A549 (cell line): ENCODE results near the gene MND1. TPM values are rescaled to one million over a fixed set of nuclear protein-coding genes. Genes with fewer than 3 reads are reported as not detected.
"Not testable (repeated sequence)": the region's sequence is repeated elsewhere in the genome, so short reads cannot be mapped to it uniquely, and the experiment has no call there.

ENCODE experiments used
- ATAC-seq, 2 experiments: fragments of 200-7000 bp in 1 of 2; fragments of >200 bp in 1 of 2; cut with Nextera tagmentation in 1 of 2; cut with Tn5 transposase in 1 of 2; 3 replicates each; pipeline versions ENCODE4 v1.8.0 to v1.9.1; 2018 to 2020; ENCODE audit warnings: mild to moderate bottlenecking in 1 of 2, moderate library complexity in 1 of 2
- CTCF ChIA-PET: fragments of 300-600 bp; sonication (Branson Sonifier 250); formaldehyde crosslinking; extraction: SDS; loops from one replicate; lab custom pipeline; 2021; ENCODE audit warnings: antibody characterized with exemption, inconsistent platforms; lab: Yijun Ruan, JAX
- POLR2A ChIA-PET: fragments of 350-600 bp; formaldehyde crosslinking; extraction: SDS; loops from one replicate; lab custom pipeline; 2021; ENCODE audit warnings: antibody characterized with exemption, inconsistent platforms; lab: Yijun Ruan, JAX
- DNase-seq, 2 experiments: peaks; one replicate each; pipeline versions ENCODE4 v3.0.0 to v3.0.0-alpha.2; 2011 to 2016; ENCODE audit warnings: low read depth in 1 of 2, low spot score in 1 of 2
- FAIRE-seq: peaks from 2 replicates; lab custom pipeline; 2011; peaks lifted over from hg19 to GRCh38; lab: Jason Lieb, UNC
- H3K27ac ChIP-seq, 2 experiments: fragments of >200 bp; sonication (Bioruptor Twin); formaldehyde crosslinking; 3 replicates each; pipeline ENCODE4 v1.5.1; 2016 to 2017
- H3K4me1 ChIP-seq: fragments of >200 bp; sonication (Bioruptor Twin); formaldehyde crosslinking; 3 replicates; pipeline ENCODE4 v1.6.1; 2016
- H3K4me2 ChIP-seq: fragments of >200 bp; sonication (Bioruptor Twin); formaldehyde crosslinking; 3 replicates; pipeline ENCODE4 v1.6.1; 2016
- H3K4me3 ChIP-seq: fragments of >200 bp; sonication (Bioruptor Twin); formaldehyde crosslinking; 3 replicates; pipeline ENCODE4 v1.5.1; 2016
- H3K9me3 ChIP-seq: fragments of >200 bp; sonication (Bioruptor Twin); formaldehyde crosslinking; 3 replicates; pipeline ENCODE4 v1.6.1; 2016
- CBX2 ChIP-seq: fragments of 200-600 bp; sonication (generic); IDR thresholded peaks from 2 replicates; pipeline ENCODE4 v1.6.1; 2016; ENCODE audit warnings: low read depth, mild to moderate bottlenecking, borderline replicate concordance
- CHD4 ChIP-seq: fragments of 200-600 bp; sonication (generic); IDR thresholded peaks from 2 replicates; pipeline ENCODE4 v1.6.1; 2016; ENCODE audit warnings: antibody characterized with exemption, mild to moderate bottlenecking, borderline replicate concordance
- CTCF ChIP-seq: fragments of >200 bp; sonication (Bioruptor Twin); formaldehyde crosslinking; IDR thresholded peaks from 3 replicates; pipeline ENCODE4 v1.5.1; 2016
- EHF ChIP-seq: fragments of 250-450 bp; sonication (Bioruptor Pico); IDR thresholded peaks from 2 replicates; pipeline ENCODE4 v1.5.0; 2020; ENCODE audit warnings: mild to moderate bottlenecking
- EHMT2 ChIP-seq: fragments of 200-600 bp; sonication (generic); IDR thresholded peaks from 2 replicates; pipeline ENCODE4 v1.6.1; 2016; ENCODE audit warnings: antibody characterized with exemption, low read depth, mild to moderate bottlenecking, moderate library complexity
- FOXS1 ChIP-seq: fragments of 250-450 bp; sonication (Bioruptor Pico); IDR thresholded peaks from 2 replicates; pipeline ENCODE4 v1.5.0; 2020; ENCODE audit warnings: mild to moderate bottlenecking, moderate library complexity
- HDAC2 ChIP-seq: fragments of 200-600 bp; sonication (generic); IDR thresholded peaks from 2 replicates; pipeline ENCODE4 v1.6.1; 2016
- HEYL ChIP-seq: fragments of 250-450 bp; sonication (Bioruptor Pico); IDR thresholded peaks from 2 replicates; pipeline ENCODE4 v1.8.0; 2021; ENCODE audit warnings: mild to moderate bottlenecking, moderate library complexity
- JUN ChIP-seq, 2 experiments: fragments of >200 bp; sonication (Bioruptor Twin); formaldehyde crosslinking; IDR thresholded peaks; 2 replicates in 1 of 2; 3 replicates in 1 of 2; pipeline ENCODE4 v1.6.1; 2016 to 2017
- KDM1A ChIP-seq: fragments of 200-600 bp; sonication (generic); IDR thresholded peaks from 2 replicates; pipeline ENCODE4 v1.6.1; 2016; ENCODE audit warnings: low read depth, mild to moderate bottlenecking
- MAFK ChIP-seq: fragments of 450-650 bp; IDR thresholded peaks from 2 replicates; pipeline ENCODE4 v1.6.1; 2014; ENCODE audit not compliant: partially characterized antibody
- MYC ChIP-seq: IDR thresholded peaks from 2 replicates; pipeline ENCODE4 v1.6.1; 2012; ENCODE audit warnings: mild to moderate bottlenecking, inconsistent platforms, low read length, improper control_type of control experiment, borderline replicate concordance
- NR3C1 ChIP-seq: fragments of >200 bp; sonication (Bioruptor Twin); formaldehyde crosslinking; IDR thresholded peaks from 3 replicates; pipeline ENCODE4 v1.6.1; 2017
- PHF8 ChIP-seq: fragments of 200-600 bp; sonication (generic); IDR thresholded peaks from 2 replicates; pipeline ENCODE4 v1.6.1; 2016; ENCODE audit warnings: low read depth, mild to moderate bottlenecking, antibody characterized with exemption, moderate library complexity, borderline replicate concordance
- POLR2AphosphoS2 ChIP-seq: conservative IDR thresholded peaks from 2 replicates; pipeline ENCODE4 v1.6.1; 2012; ENCODE audit warnings: low read length, improper control_type of control experiment, inconsistent platforms
- SMC3 ChIP-seq: fragments of >200 bp; sonication (Bioruptor Twin); formaldehyde crosslinking; IDR thresholded peaks from 3 replicates; pipeline ENCODE4 v1.6.1; 2018; ENCODE audit warnings: inconsistent platforms
- SREBF2 ChIP-seq: fragments of 450-650 bp; IDR thresholded peaks from 2 replicates; pipeline ENCODE4 v1.6.1; 2014; ENCODE audit warnings: mild to moderate bottlenecking, moderate library complexity
- TP53 ChIP-seq: fragments of 250-450 bp; sonication (Bioruptor Pico); IDR thresholded peaks from 2 replicates; pipeline ENCODE4 v1.5.0; 2021; ENCODE audit warnings: mild to moderate bottlenecking, moderate library complexity
- USF2 ChIP-seq: fragments of 450-650 bp; IDR thresholded peaks from 2 replicates; pipeline ENCODE4 v1.6.1; 2014; ENCODE audit warnings: antibody characterized with exemption
- ZC3H11A ChIP-seq: fragments of 450-650 bp; IDR thresholded peaks from 2 replicates; pipeline ENCODE4 v1.6.1; 2014; ENCODE audit warnings: antibody characterized with exemption, mild to moderate bottlenecking
- ZFP36 ChIP-seq: fragments of 450-650 bp; IDR thresholded peaks from 2 replicates; pipeline ENCODE4 v1.6.1; 2014; ENCODE audit warnings: borderline replicate concordance; ENCODE audit not compliant: partially characterized antibody
- WGBS: methylation state at CpG from one replicate; pipeline ENCODE4 v1.1.6; 2017; ENCODE audit errors: missing lambda C conversion rate; 5-methylcytosine and 5-hydroxymethylcytosine counted together
- polyA plus RNA-seq, 4 experiments: library from polyadenylated mRNA; depleted of rRNA in 3 of 4; stranded (reverse); fragments of >200 nt; fragmentation: RNase III in 1 of 4; extraction: RNeasy Plus Mini Kit Qiagen cat#74134 plus additional on column Dnase treatment in 1 of 4; gene quantifications; 2 replicates in 3 of 4; 3 replicates in 1 of 4; pipeline ENCODE4 v1.2.3, GENCODE V29; 2011 to 2017

MND1 gene
- polyA plus RNA-seq, 2 of the 4 experiments (the other 2 are of a cell fraction) = 16.3 to 16.6 TPM

- Histone ChIP-seq H3K9me3 (no peaks in the 10 kb centered on the region), H3K4me1 (no peaks in the 10 kb centered on the region), H3K4me2 (no peak overlapping the region), H3K27ac (no peak overlapping the region), H3K4me3 (no peak overlapping the region)
- ChIA-PET CTCF (no interaction called here), POLR2A (interaction anchor here (1.0 kb wide), 1 partner anchor 18 kb away, joined by 4 read pairs; the partner anchor contains the start of gene TMEM131L)
- ATAC-seq (no peak), FAIRE-seq (no peak), DNase-seq (no peak)
- no peak for TF ChIP-seq SREBF2
- no peak for TF ChIP-seq SMC3
- no peak for TF ChIP-seq HDAC2
- TF ChIP-seq JUN (IDR thresholded peaks at IDR 0.05) = no peak
- no peak for TF ChIP-seq EHMT2
- TF ChIP-seq PHF8 = no peak
- no peak for TF ChIP-seq KDM1A
- no peak for TF ChIP-seq EHF (CRISPR knock-in tag)
- WGBS = 76% methylated on average over 5 of the region's 5 CpGs
These were observed 102.9 kb downstream of the MND1 start for GRCh38 chr4:153447175-153447905.

GRCh38 chr4:153448003-153448731, 103.7 kb downstream of the MND1 start:
- FAIRE-seq = no peak
- no peak overlapping the region for H3K4me3 ChIP-seq
- H3K4me2 ChIP-seq = no peak overlapping the region

GRCh38 chr4:153449338-153449737, 104.8 kb downstream of the MND1 start:
- Histone ChIP-seq H3K4me2 (no peak overlapping the region), H3K27ac (no peak overlapping the region), H3K4me3 (no peak overlapping the region), H3K4me1 (no peaks in the 10 kb centered on the region), H3K9me3 (no peaks in the 10 kb centered on the region)
- POLR2A ChIA-PET = no interaction called here
- CTCF ChIA-PET = no interaction called here
- ATAC-seq (no peak), FAIRE-seq (no peak), DNase-seq (no peak)
- TF ChIP-seq MAFK = peak; percentile 90
- TF ChIP-seq POLR2AphosphoS2 = no peak
- 75% methylated on average over 1 of the region's 1 CpG for WGBS

More at GRCh38 chr4:153448003-153448731, 103.7 kb downstream of the MND1 start:
- Histone ChIP-seq H3K4me1 (no peaks in the 10 kb centered on the region), H3K27ac (no peak overlapping the region), H3K9me3 (no peaks in the 10 kb centered on the region)
- ATAC-seq (no peak), DNase-seq (no peak)
- 58% methylated on average over 10 of the region's 10 CpGs for WGBS
- ChIA-PET CTCF (no interaction called here), POLR2A (interaction anchor here (1.0 kb wide), 1 partner anchor 18 kb away, joined by 4 read pairs; the partner anchor contains the start of gene TMEM131L)
- no peak for TF ChIP-seq KDM1A
- no peak for TF ChIP-seq USF2
- TF ChIP-seq CBX2 = no peak

- FAIRE-seq (no peak), DNase-seq (no peak), ATAC-seq (no peak)
- Histone ChIP-seq H3K9me3 (no peaks in the 10 kb centered on the region), H3K4me1 (no peaks in the 10 kb centered on the region), H3K27ac (no peak overlapping the region), H3K4me3 (no peak overlapping the region), H3K4me2 (no peak overlapping the region)
- POLR2A ChIA-PET = no interaction called here
- TF ChIP-seq HEYL (no peak), NR3C1 (no peak), USF2 (no peak), CTCF (no peak), ZC3H11A (no peak), ZFP36 (no peak), KDM1A (no peak), CHD4 (no peak), FOXS1 (CRISPR knock-in tag) (no peak), MYC (no peak), TP53 (CRISPR knock-in tag) (no peak)
- CTCF ChIA-PET = no interaction called here
- 86% methylated on average over 5 of the region's 5 CpGs for WGBS
These were observed 106.0 kb downstream of the MND1 start for GRCh38 chr4:153450544-153450917.

- ATAC-seq, POLR2A ChIA-PET, H3K9me3 ChIP-seq, FAIRE-seq, DNase-seq, H3K4me2 ChIP-seq, H3K27ac ChIP-seq, H3K4me1 ChIP-seq, H3K4me3 ChIP-seq: not testable (repeated sequence)
- WGBS = 73% methylated on average over 8 of the region's 13 CpGs
- CTCF ChIA-PET = interaction anchor here (0.7 kb wide), 1 partner anchor 15 kb away, joined by 3 read pairs; the partner anchor contains the start of gene TMEM131L
These were observed 106.7 kb downstream of the MND1 start for GRCh38 chr4:153451145-153451544.
